Peyer's patch (tissue), 4 donors: ENCODE measurements around the gene RSBN1L.

Source experiments
- CTCF ChIP-seq, 6 experiments: fragments of 450-650 bp in 4 of 6; fragments of 200-600 bp in 2 of 6; sonication (generic) in 1 of 6; IDR thresholded peaks; one replicate each; pipeline ENCODE4 v1.5.1; 2017 to 2019; ENCODE audit warnings: antibody characterized with exemption in 6 of 6, mild to moderate bottlenecking in 3 of 6, moderate library complexity in 1 of 6
- POLR2A ChIP-seq, 2 donors: fragments of 450-650 bp; IDR thresholded peaks; one replicate each; pipeline ENCODE4 v1.5.1; 2017; ENCODE audit warnings: antibody characterized with exemption in 2 of 2, mild to moderate bottlenecking in 2 of 2, moderate library complexity in 2 of 2

GRCh38 chr7:77651575-77652162 is 44.6 kb upstream of the RSBN1L start:
- peak; percentile 42 to 76 (median 72) for TF ChIP-seq CTCF (IDR thresholded peaks at IDR 0.05)
- TF ChIP-seq POLR2A (IDR thresholded peaks at IDR 0.05) = no peak
